WTC11 (cell line): ENCODE measurements around the gene CLEC16A. TPM values are rescaled to one million over a fixed set of nuclear protein-coding genes. Genes with fewer than 3 reads are reported as not detected.
A peak's percentile ranks its signal among the peaks of the same experiment; 100 is the strongest.

Experiments
- ATAC-seq: fragments of 200-7000 bp; cut with Tn5 transposase; 2 replicates; pipeline ENCODE4 v1.10.0; 2021; ENCODE audit warnings: mild to moderate bottlenecking, moderate library complexity
- CTCF ChIA-PET: fragments of 300-600 bp; sonication (Branson Sonifier 250); formaldehyde crosslinking; loops from one replicate; lab custom pipeline; 2021; ENCODE audit warnings: antibody characterized with exemption; lab: Charles Lee
- POLR2A ChIA-PET: fragments of 350-600 bp; sonication (Branson Sonifier 250); formaldehyde crosslinking; loops from one replicate; lab custom pipeline; 2021; ENCODE audit warnings: antibody characterized with exemption; lab: Charles Lee
- DNase-seq: peaks from one replicate; pipeline ENCODE4 v3.0.0; 2021; ENCODE audit warnings: low spot score
- H3K27ac Mint-ChIP-seq: 2 replicates; pipeline ENCODE4 v1.8.0; 2021; ENCODE audit warnings: mixed read lengths
- H3K27me3 Mint-ChIP-seq: 2 replicates; pipeline ENCODE4 v1.8.0; 2021; ENCODE audit warnings: low read depth, mild to moderate bottlenecking, moderate library complexity, mixed read lengths
- H3K36me3 Mint-ChIP-seq: 2 replicates; pipeline ENCODE4 v1.8.0; 2021; ENCODE audit warnings: mixed read lengths
- H3K4me1 Mint-ChIP-seq: 2 replicates; pipeline ENCODE4 v1.8.0; 2022; ENCODE audit warnings: mixed read lengths
- H3K4me3 Mint-ChIP-seq: 2 replicates; pipeline ENCODE4 v1.8.0; 2021; ENCODE audit warnings: mild to moderate bottlenecking, moderate library complexity, mixed read lengths
- H3K9me3 Mint-ChIP-seq: 2 replicates; pipeline ENCODE4 v1.8.0; 2021; ENCODE audit warnings: mixed read lengths
- ATF1 ChIP-seq: sonication (generic); formaldehyde crosslinking; IDR thresholded peaks from 2 replicates; pipeline ENCODE4 v1.8.1; 2023; ENCODE audit warnings: mild to moderate bottlenecking, moderate library complexity, missing genetic modification reagents
- ATF3 ChIP-seq: sonication (generic); formaldehyde crosslinking; conservative IDR thresholded peaks from 2 replicates; pipeline ENCODE4 v1.8.1; 2022; ENCODE audit warnings: mild to moderate bottlenecking, missing genetic modification reagents
- ATF6 ChIP-seq: sonication (generic); formaldehyde crosslinking; IDR thresholded peaks from 2 replicates; pipeline ENCODE4 v1.8.1; 2023; ENCODE audit warnings: mild to moderate bottlenecking, missing genetic modification reagents
- CBFB ChIP-seq: sonication (generic); formaldehyde crosslinking; IDR thresholded peaks from 2 replicates; pipeline ENCODE4 v1.8.1; 2022; ENCODE audit warnings: mild to moderate bottlenecking, low read depth, missing genetic modification reagents
- E2F1 ChIP-seq: sonication (generic); formaldehyde crosslinking; IDR thresholded peaks from 2 replicates; pipeline ENCODE4 v1.8.0; 2022; ENCODE audit warnings: mild to moderate bottlenecking, missing genetic modification reagents
- FOXK1 ChIP-seq: sonication (generic); formaldehyde crosslinking; IDR thresholded peaks from 2 replicates; pipeline ENCODE4 v1.8.0; 2022; ENCODE audit warnings: mild to moderate bottlenecking, moderate library complexity, missing genetic modification reagents
- GABPB1 ChIP-seq: sonication (generic); formaldehyde crosslinking; IDR thresholded peaks from 2 replicates; pipeline ENCODE4 v1.8.1; 2023; ENCODE audit warnings: mild to moderate bottlenecking, missing genetic modification reagents
- GTF2I ChIP-seq: fragments of 250-450 bp; sonication (Bioruptor Pico); conservative IDR thresholded peaks from 2 replicates; pipeline ENCODE4 v1.4.0; 2021; ENCODE audit warnings: mild to moderate bottlenecking
- JAZF1 ChIP-seq: fragments of 250-450 bp; sonication (Bioruptor Pico); IDR thresholded peaks from 2 replicates; pipeline ENCODE4 v1.9.0; 2021; ENCODE audit warnings: moderate library complexity, mild to moderate bottlenecking, inconsistent platforms
- MAX ChIP-seq: sonication (generic); formaldehyde crosslinking; IDR thresholded peaks from 2 replicates; pipeline ENCODE4 v1.8.0; 2022; ENCODE audit warnings: mild to moderate bottlenecking, missing genetic modification reagents
- MXD4 ChIP-seq: fragments of 250-450 bp; sonication (Bioruptor Pico); IDR thresholded peaks from 2 replicates; pipeline ENCODE4 v1.8.0; 2021; ENCODE audit warnings: mild to moderate bottlenecking, moderate library complexity, borderline replicate concordance
- MYBL2 ChIP-seq: sonication (generic); formaldehyde crosslinking; IDR thresholded peaks from 2 replicates; pipeline ENCODE4 v1.8.1; 2023; ENCODE audit warnings: mild to moderate bottlenecking, moderate library complexity, missing genetic modification reagents
- NFE2L1 ChIP-seq: sonication (generic); formaldehyde crosslinking; IDR thresholded peaks from 2 replicates; pipeline ENCODE4 v1.8.1; 2023; ENCODE audit warnings: missing genetic modification reagents
- PREB ChIP-seq: sonication (generic); formaldehyde crosslinking; IDR thresholded peaks from 2 replicates; pipeline ENCODE4 v1.8.1; 2022; ENCODE audit warnings: mild to moderate bottlenecking, missing genetic modification reagents, moderate library complexity, borderline replicate concordance
- RELA ChIP-seq: sonication (generic); formaldehyde crosslinking; IDR thresholded peaks from 2 replicates; pipeline ENCODE4 v1.8.1; 2022; ENCODE audit warnings: missing genetic modification reagents, mild to moderate bottlenecking, borderline replicate concordance
- SMAD4 ChIP-seq: sonication (generic); formaldehyde crosslinking; IDR thresholded peaks from 2 replicates; pipeline ENCODE4 v1.8.0; 2022; ENCODE audit warnings: mild to moderate bottlenecking, missing genetic modification reagents
- SP1 ChIP-seq: sonication (generic); formaldehyde crosslinking; conservative IDR thresholded peaks from 2 replicates; pipeline ENCODE4 v1.8.1; 2022; ENCODE audit warnings: missing genetic modification reagents
- STAT6 ChIP-seq: sonication (generic); formaldehyde crosslinking; conservative IDR thresholded peaks from 2 replicates; pipeline ENCODE4 v1.8.1; 2023; ENCODE audit warnings: mild to moderate bottlenecking, low read depth, missing genetic modification reagents, moderate library complexity
- TCF7 ChIP-seq: sonication (generic); formaldehyde crosslinking; IDR thresholded peaks from 2 replicates; pipeline ENCODE4 v1.8.0; 2022; ENCODE audit warnings: mild to moderate bottlenecking, low read depth, missing genetic modification reagents, moderate library complexity
- USF1 ChIP-seq: sonication (generic); formaldehyde crosslinking; IDR thresholded peaks from 2 replicates; pipeline ENCODE4 v1.8.0; 2022; ENCODE audit warnings: mild to moderate bottlenecking, missing genetic modification reagents
- ZNF138 ChIP-seq: sonication (generic); formaldehyde crosslinking; conservative IDR thresholded peaks from 2 replicates; pipeline ENCODE4 v1.8.1; 2022; ENCODE audit warnings: mild to moderate bottlenecking, moderate library complexity, missing genetic modification reagents
- ZNF232 ChIP-seq: sonication (generic); formaldehyde crosslinking; IDR thresholded peaks from 2 replicates; pipeline ENCODE4 v1.8.0; 2022; ENCODE audit warnings: mild to moderate bottlenecking, missing genetic modification reagents
- total RNA-seq: library from RNA; stranded (reverse); gene quantifications from 3 replicates; pipeline ENCODE4 v1.2.3, GENCODE V29; 2021

The CLEC16A gene
- total RNA-seq, 1 experiment from 2014 or later: 14.4 TPM

GRCh38 chr16:11152677-11153331 is 208.4 kb downstream of the CLEC16A start:
- DNase-seq: no peak
- CTCF ChIA-PET: interaction anchor here (0.6 kb wide), 1 partner anchor 104 kb away, joined by 3 read pairs; no protein-coding TSS in a partner anchor
- Mint-ChIP-seq H3K4me1 (peaks cover 3% of the 10 kb centered on the region; the same call in 1 of the 2 replicates), H3K27me3 (no peaks in the 10 kb centered on the region), H3K9me3 (peaks cover 6% of the 10 kb centered on the region), H3K36me3 (peaks cover 3% of the 10 kb centered on the region; the same call in 1 of the 2 replicates), H3K4me3 (no peak overlapping the region), H3K27ac (no peak overlapping the region)
- POLR2A ChIA-PET: interaction anchor here (0.5 to 0.9 kb wide), 3 partner anchors 19 to 841 kb away, joined by 3 read pairs; no protein-coding TSS in a partner anchor
- no peak for ATAC-seq
- TF ChIP-seq SP1 (no peak), CBFB (no peak), ATF3 (CRISPR knock-in tag) (no peak), GABPB1 (0 out of 2 replicates have a peak, but pooled peaks have one; percentile 6)

- Mint-ChIP-seq H3K27ac (no peak overlapping the region), H3K27me3 (no peaks in the 10 kb centered on the region), H3K4me1 (peaks cover 6% of the 10 kb centered on the region; the same call in 1 of the 2 replicates), H3K4me3 (no peak overlapping the region), H3K36me3 (peaks cover 1% of the 10 kb centered on the region; the same call in 1 of the 2 replicates), H3K9me3 (peaks cover 4% of the 10 kb centered on the region)
- DNase-seq (no peak), ATAC-seq (no peak)
- ChIA-PET CTCF (no interaction called here), POLR2A (no interaction called here)
- TF ChIP-seq ZNF232 (CRISPR knock-in tag) (no peak), PREB (no peak), USF1 (CRISPR knock-in tag) (no peak), MAX (no peak), CBFB (no peak), GTF2I (CRISPR knock-in tag) (no peak), MYBL2 (no peak), STAT6 (CRISPR knock-in tag) (no peak), JAZF1 (no peak), GABPB1 (no peak), SMAD4 (CRISPR knock-in tag) (no peak)
Measured at GRCh38 chr16:11155284-11155806, 211.0 kb downstream of the CLEC16A start.

GRCh38 chr16:11156401-11156800 is 212.0 kb downstream of the CLEC16A start:
- DNase-seq: no peak
- no peaks in the 10 kb centered on the region; the same call in 1 of the 2 replicates for H3K27me3 Mint-ChIP-seq
- CTCF ChIA-PET: no interaction called here
- no peak for TF ChIP-seq ATF6 (CRISPR knock-in tag)
- TF ChIP-seq ATF1 (CRISPR knock-in tag): no peak
- TF ChIP-seq E2F1 (CRISPR knock-in tag): no peak
- no peak for TF ChIP-seq TCF7
- TF ChIP-seq NFE2L1 (CRISPR knock-in tag): no peak
- TF ChIP-seq RELA (CRISPR knock-in tag): no peak
- TF ChIP-seq ZNF138 (CRISPR knock-in tag): no peak
- TF ChIP-seq FOXK1: no peak
- no peak for TF ChIP-seq MXD4 (CRISPR knock-in tag)
- TF ChIP-seq CBFB: no peak
- TF ChIP-seq, all 79 proteins: peak for 0
- ATAC-seq: no peak
- Mint-ChIP-seq H3K4me1 (peaks cover 6% of the 10 kb centered on the region; the same call in 1 of the 2 replicates), H3K27ac (no peak overlapping the region), H3K36me3 (no peaks in the 10 kb centered on the region), H3K9me3 (no peaks in the 10 kb centered on the region), H3K4me3 (no peak overlapping the region)
- POLR2A ChIA-PET: no interaction called here
